ENCODE results near the gene MYO1D.

Gene MYO1D

GRCh38 chr17:32496395-32497073 lies 380.4 kb downstream of the MYO1D start:
- no peak overlapping the region for H3K4me3 ChIP-seq (ENCODE audit: low read depth, low read length)
- H3K27ac ChIP-seq, result peak overlapping the region; percentile 37
- H3K36me3 ChIP-seq (replicated peaks), result no peaks in the 10 kb centered on the region
- peak; percentile 75 for DNase-seq
- TF ChIP-seq CTCF (IDR thresholded peaks at IDR 0.05; ENCODE audit: low read depth, low read length, missing control alignments), result no peak
- H3K27me3 ChIP-seq (replicated peaks), result no peaks in the 10 kb centered on the region
- in situ Hi-C loops (cut with HindIII; ENCODE audit: low pct_ligation_motif_present, low sequenced_read_pairs), result no loop called here

GRCh38 chr17:32495359-32496231 lies 381.3 kb downstream of the MYO1D start:
- H3K27ac ChIP-seq, result no peak overlapping the region
- DNase-seq, result no peak
- no peak for TF ChIP-seq CTCF (IDR thresholded peaks at IDR 0.05; ENCODE audit: low read depth, low read length, missing control alignments)
- H3K4me3 ChIP-seq (ENCODE audit: low read depth, low read length), result no peak overlapping the region
- in situ Hi-C loops (cut with HindIII; ENCODE audit: low pct_ligation_motif_present, low sequenced_read_pairs), result no loop called here
- no peaks in the 10 kb centered on the region for H3K36me3 ChIP-seq (replicated peaks)
- H3K27me3 ChIP-seq (replicated peaks), result no peaks in the 10 kb centered on the region

GRCh38 chr17:32494621-32495358 lies 382.1 kb downstream of the MYO1D start:
- no peak overlapping the region for H3K27ac ChIP-seq
- H3K27me3 ChIP-seq (replicated peaks), result no peaks in the 10 kb centered on the region
- no peak for TF ChIP-seq CTCF (IDR thresholded peaks at IDR 0.05; ENCODE audit: low read depth, low read length, missing control alignments)
- no peaks in the 10 kb centered on the region for H3K36me3 ChIP-seq (replicated peaks)
- in situ Hi-C loops (cut with HindIII; ENCODE audit: low pct_ligation_motif_present, low sequenced_read_pairs), result no loop called here
- H3K4me3 ChIP-seq (ENCODE audit: low read depth, low read length), result no peak overlapping the region
- no peak for DNase-seq

GRCh38 chr17:32493976-32494513 lies 382.9 kb downstream of the MYO1D start:
- no peak for TF ChIP-seq CTCF (IDR thresholded peaks at IDR 0.05; ENCODE audit: low read depth, low read length, missing control alignments)
- Histone ChIP-seq H3K27ac (no peak overlapping the region), H3K36me3 (replicated peaks) (no peaks in the 10 kb centered on the region), H3K4me3 (ENCODE audit: low read depth, low read length) (no peak overlapping the region), H3K27me3 (replicated peaks) (no peaks in the 10 kb centered on the region)
- in situ Hi-C loops (cut with HindIII; ENCODE audit: low pct_ligation_motif_present, low sequenced_read_pairs), result no loop called here
- DNase-seq, result no peak

- in situ Hi-C loops (cut with HindIII; ENCODE audit: low pct_ligation_motif_present, low sequenced_read_pairs), result no loop called here
- no peak for DNase-seq
- no peak overlapping the region for H3K27ac ChIP-seq
- no peaks in the 10 kb centered on the region for H3K36me3 ChIP-seq (replicated peaks)
- H3K27me3 ChIP-seq (replicated peaks), result no peaks in the 10 kb centered on the region
- TF ChIP-seq CTCF (IDR thresholded peaks at IDR 0.05; ENCODE audit: low read depth, low read length, missing control alignments), result no peak
- no peak overlapping the region for H3K4me3 ChIP-seq (ENCODE audit: low read depth, low read length)
Observed at GRCh38 chr17:32493571-32493970, 383.4 kb downstream of the MYO1D start.

All from brain microvascular endothelial cell (primary cell).